GM19099 (cell line): ENCODE results near the gene RNF19B.

Source experiments
- POLR2A ChIP-seq: IDR thresholded peaks from 3 replicates; pipeline ENCODE4 v1.6.1; 2011; ENCODE audit warnings: low read depth; ENCODE audit not compliant: insufficient read length; ENCODE audit errors: extremely low read depth

Gene RNF19B

GRCh38 chr1:32901823-32902534, 62.6 kb downstream of the RNF19B start:
- no peak for TF ChIP-seq POLR2A

GRCh38 chr1:32900956-32901822, 63.4 kb downstream of the RNF19B start, which contains the start of gene TMEM54:
TSS of gene TMEM54 (minus strand) at chr1:32901389. CDS start at chr1:32901238, 151 bp downstream.
- TF ChIP-seq POLR2A: no peak

GRCh38 chr1:32900371-32900955, 64.1 kb downstream of the RNF19B start:
- TF ChIP-seq POLR2A: no peak

- TF ChIP-seq POLR2A: no peak
Observed at GRCh38 chr1:32899586-32900296, 64.9 kb downstream of the RNF19B start.

- TF ChIP-seq POLR2A: no peak
Observed at GRCh38 chr1:32898958-32899357, 65.7 kb downstream of the RNF19B start.

GRCh38 chr1:32898056-32898455, 66.6 kb downstream of the RNF19B start:
- no peak for TF ChIP-seq POLR2A

- no peak for TF ChIP-seq POLR2A
Observed at GRCh38 chr1:32897082-32898049, 67.2 kb downstream of the RNF19B start.

- no peak for TF ChIP-seq POLR2A
Observed at GRCh38 chr1:32896451-32896850, 68.2 kb downstream of the RNF19B start.

- TF ChIP-seq POLR2A: no peak
Observed at GRCh38 chr1:32895325-32896215, 69.0 kb downstream of the RNF19B start.

- no peak for TF ChIP-seq POLR2A
Observed at GRCh38 chr1:32894681-32895080, 69.9 kb downstream of the RNF19B start.

GRCh38 chr1:32894019-32894600, 70.5 kb downstream of the RNF19B start:
- TF ChIP-seq POLR2A: no peak

GRCh38 chr1:32893198-32894018, 71.2 kb downstream of the RNF19B start:
- no peak for TF ChIP-seq POLR2A
